ENCODE measurements around the gene PPME1.

- TF ChIP-seq, protein P1, sequence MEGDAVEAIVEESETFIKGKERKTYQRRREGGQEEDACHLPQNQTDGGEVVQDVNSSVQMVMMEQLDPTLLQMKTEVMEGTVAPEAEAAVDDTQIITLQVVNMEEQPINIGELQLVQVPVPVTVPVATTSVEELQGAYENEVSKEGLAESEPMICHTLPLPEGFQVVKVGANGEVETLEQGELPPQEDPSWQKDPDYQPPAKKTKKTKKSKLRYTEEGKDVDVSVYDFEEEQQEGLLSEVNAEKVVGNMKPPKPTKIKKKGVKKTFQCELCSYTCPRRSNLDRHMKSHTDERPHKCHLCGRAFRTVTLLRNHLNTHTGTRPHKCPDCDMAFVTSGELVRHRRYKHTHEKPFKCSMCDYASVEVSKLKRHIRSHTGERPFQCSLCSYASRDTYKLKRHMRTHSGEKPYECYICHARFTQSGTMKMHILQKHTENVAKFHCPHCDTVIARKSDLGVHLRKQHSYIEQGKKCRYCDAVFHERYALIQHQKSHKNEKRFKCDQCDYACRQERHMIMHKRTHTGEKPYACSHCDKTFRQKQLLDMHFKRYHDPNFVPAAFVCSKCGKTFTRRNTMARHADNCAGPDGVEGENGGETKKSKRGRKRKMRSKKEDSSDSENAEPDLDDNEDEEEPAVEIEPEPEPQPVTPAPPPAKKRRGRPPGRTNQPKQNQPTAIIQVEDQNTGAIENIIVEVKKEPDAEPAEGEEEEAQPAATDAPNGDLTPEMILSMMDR (IDR thresholded peaks at IDR 0.05; ENCODE audit: low read length): no peak
- no peak for TF ChIP-seq EZH2 (IDR thresholded peaks at IDR 0.05; ENCODE audit: borderline replicate concordance, low read length)
Measured at GRCh38 chr11:74159642-74160041, 11.4 kb upstream of the PPME1 start.
